DND-41 (cell line): ENCODE results near the gene SSTR3.
A peak's percentile ranks its signal among the peaks of the same experiment; 100 is the strongest.

Experiments used
- ATAC-seq: fragments of 200-7000 bp; cut with Tn5 transposase; 3 replicates; pipeline ENCODE4 v1.9.1; 2021; ENCODE audit warnings: low read depth; ENCODE audit not compliant: insufficient read depth
- DNase-seq: peaks from one replicate; pipeline ENCODE4 v3.0.0-alpha.2; 2020
- H2AFZ ChIP-seq: 2 replicates; pipeline ENCODE4 v1.6.0; 2012; ENCODE audit warnings: low read depth, low read length
- H3K27ac ChIP-seq: 2 replicates; pipeline ENCODE4 v1.5.1; 2012; ENCODE audit warnings: low read length, inconsistent platforms
- H3K27me3 ChIP-seq: fragments of 200-600 bp; sonication (generic); 2 replicates; pipeline ENCODE4 v1.6.0; 2012; ENCODE audit warnings: low read length, mild to moderate bottlenecking, inconsistent platforms; ENCODE audit not compliant: insufficient read depth, poor library complexity
- H3K36me3 ChIP-seq: 2 replicates; pipeline ENCODE4 v1.5.1; 2012; ENCODE audit warnings: low read length, inconsistent platforms; ENCODE audit not compliant: insufficient read depth
- H3K4me1 ChIP-seq: 2 replicates; pipeline ENCODE4 v1.5.1; 2012; ENCODE audit warnings: mild to moderate bottlenecking, low read length; ENCODE audit not compliant: insufficient read depth
- H3K4me2 ChIP-seq: 2 replicates; pipeline ENCODE4 v1.6.0; 2012; ENCODE audit warnings: mild to moderate bottlenecking, moderate library complexity, low read length, inconsistent platforms; ENCODE audit not compliant: insufficient read depth
- H3K4me3 ChIP-seq, 2 experiments: fragments of 200-600 bp in 1 of 2; shearing (Covaris generic) in 1 of 2; 2 replicates each; pipeline ENCODE4 v1.5.1; 2012 to 2016; ENCODE audit warnings: inconsistent platforms in 2 of 2, low read length in 2 of 2, mild to moderate bottlenecking in 2 of 2, low read depth in 1 of 2, moderate library complexity in 1 of 2
- H3K79me2 ChIP-seq: 2 replicates; pipeline ENCODE4 v1.6.0; 2012; ENCODE audit warnings: low read length, inconsistent platforms; ENCODE audit not compliant: insufficient read depth
- H3K9ac ChIP-seq: 2 replicates; pipeline ENCODE4 v1.6.0; 2012; ENCODE audit warnings: low read depth, mild to moderate bottlenecking, inconsistent platforms, low read length, moderate library complexity
- H3K9me3 ChIP-seq: 2 replicates; pipeline ENCODE4 v1.5.1; 2012; ENCODE audit warnings: low read length, moderate library complexity, mild to moderate bottlenecking, inconsistent platforms; ENCODE audit not compliant: insufficient read depth, severe bottlenecking
- H4K20me1 ChIP-seq: 2 replicates; pipeline ENCODE4 v1.6.0; 2012; ENCODE audit warnings: low read length; ENCODE audit not compliant: insufficient read depth
- EZH2 ChIP-seq: IDR thresholded peaks from 3 replicates; pipeline ENCODE4 v1.6.1; 2012; ENCODE audit warnings: borderline replicate concordance, low read depth, mild to moderate bottlenecking, moderate library complexity, low read length, inconsistent platforms; ENCODE audit not compliant: severe bottlenecking
- TF ChIP-seq, protein P1 (sequence below): IDR thresholded peaks from 2 replicates; pipeline ENCODE4 v1.5.1; 2012; ENCODE audit warnings: borderline replicate concordance, low read length, moderate library complexity, mild to moderate bottlenecking; ENCODE audit not compliant: poor library complexity, severe bottlenecking; ENCODE audit errors: extremely low read depth

Gene SSTR3

DNA sequence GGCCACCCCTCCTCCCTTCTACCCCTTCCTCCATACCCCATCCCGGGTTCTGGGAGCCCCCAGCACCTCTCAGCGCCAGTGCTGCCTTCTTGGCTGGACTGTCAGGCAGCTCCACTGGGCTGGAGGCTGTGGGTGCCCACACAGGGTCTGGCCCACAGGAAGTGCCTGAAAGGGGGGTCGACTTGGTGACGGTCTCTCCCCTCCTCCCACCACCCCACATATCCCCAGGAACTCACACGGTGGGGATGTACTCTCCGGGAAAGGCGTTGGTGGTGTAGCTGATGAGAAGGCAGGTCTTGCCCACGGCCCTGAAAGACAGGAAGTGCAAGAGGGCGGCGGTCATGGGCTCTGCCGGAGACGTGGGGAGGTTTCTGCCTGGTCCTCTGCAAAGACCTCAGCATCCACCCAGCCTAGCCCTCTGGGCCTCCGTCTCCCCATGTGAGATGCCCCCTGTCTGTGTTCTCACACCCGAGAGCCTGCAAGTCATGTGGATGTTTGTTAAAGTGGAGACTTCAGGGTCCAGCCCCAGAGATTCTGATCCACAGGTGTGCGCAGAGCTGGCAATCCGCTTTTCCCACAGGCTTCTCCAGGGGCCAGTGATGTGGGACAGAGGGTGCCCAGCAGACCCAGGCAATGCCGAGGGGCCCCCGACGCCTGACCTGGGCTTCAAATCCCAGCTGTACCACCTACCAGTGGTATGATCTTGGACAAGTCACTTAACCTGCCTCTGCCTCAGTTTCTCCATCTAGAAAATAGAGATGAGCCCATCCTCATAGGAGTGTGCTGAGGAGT, 29.3 kb upstream of the SSTR3 start:
- TF ChIP-seq EZH2 = no peak
- TF ChIP-seq, protein P1, sequence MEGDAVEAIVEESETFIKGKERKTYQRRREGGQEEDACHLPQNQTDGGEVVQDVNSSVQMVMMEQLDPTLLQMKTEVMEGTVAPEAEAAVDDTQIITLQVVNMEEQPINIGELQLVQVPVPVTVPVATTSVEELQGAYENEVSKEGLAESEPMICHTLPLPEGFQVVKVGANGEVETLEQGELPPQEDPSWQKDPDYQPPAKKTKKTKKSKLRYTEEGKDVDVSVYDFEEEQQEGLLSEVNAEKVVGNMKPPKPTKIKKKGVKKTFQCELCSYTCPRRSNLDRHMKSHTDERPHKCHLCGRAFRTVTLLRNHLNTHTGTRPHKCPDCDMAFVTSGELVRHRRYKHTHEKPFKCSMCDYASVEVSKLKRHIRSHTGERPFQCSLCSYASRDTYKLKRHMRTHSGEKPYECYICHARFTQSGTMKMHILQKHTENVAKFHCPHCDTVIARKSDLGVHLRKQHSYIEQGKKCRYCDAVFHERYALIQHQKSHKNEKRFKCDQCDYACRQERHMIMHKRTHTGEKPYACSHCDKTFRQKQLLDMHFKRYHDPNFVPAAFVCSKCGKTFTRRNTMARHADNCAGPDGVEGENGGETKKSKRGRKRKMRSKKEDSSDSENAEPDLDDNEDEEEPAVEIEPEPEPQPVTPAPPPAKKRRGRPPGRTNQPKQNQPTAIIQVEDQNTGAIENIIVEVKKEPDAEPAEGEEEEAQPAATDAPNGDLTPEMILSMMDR = no peak
- H4K20me1 ChIP-seq = peaks cover 52% of the 10 kb centered on the region
- H3K79me2 ChIP-seq = peaks cover 69% of the 10 kb centered on the region
- peak overlapping the region; percentile 94 for H3K27ac ChIP-seq
- ATAC-seq (no peak), DNase-seq (no peak)
- peaks cover 66% of the 10 kb centered on the region for H3K4me1 ChIP-seq
- peaks cover 52% of the 10 kb centered on the region for H3K36me3 ChIP-seq
- H3K9ac ChIP-seq = peak overlapping the region; percentile 79
- no peaks in the 10 kb centered on the region for H3K27me3 ChIP-seq
- H2AFZ ChIP-seq = no peak overlapping the region
- no peaks in the 10 kb centered on the region for H3K9me3 ChIP-seq
- H3K4me2 ChIP-seq = peak overlapping the region; percentile 87
- peak overlapping the region in 1 of 2 experiments; percentile 85; a peak in 2 of 4 replicates for H3K4me3 ChIP-seq

DNA sequence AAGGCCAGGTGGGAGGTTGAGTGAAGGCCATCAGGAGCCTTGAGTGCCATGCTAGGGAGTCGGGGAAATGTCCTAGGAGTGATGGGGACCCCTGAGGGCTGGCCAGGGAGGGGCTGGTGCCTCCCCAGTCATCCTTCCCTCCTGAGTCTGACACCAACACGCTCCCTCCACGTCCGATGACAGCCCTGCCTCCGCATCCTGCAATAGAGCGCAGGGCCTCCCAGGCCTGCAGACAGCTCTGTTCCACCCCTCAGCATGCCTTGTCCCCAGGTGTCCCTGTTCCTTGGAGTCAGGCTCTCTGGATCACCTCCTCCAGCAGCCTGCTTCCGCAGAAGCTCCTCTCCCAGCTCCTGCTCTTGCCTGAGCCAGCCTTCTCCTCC, 28.7 kb upstream of the SSTR3 start:
- H3K4me2 ChIP-seq = peak overlapping the region; percentile 87; the same call in 1 of the 2 replicates
- H3K27ac ChIP-seq = peak overlapping the region; percentile 94
- peak overlapping the region; percentile 79; the same call in 1 of the 2 replicates for H3K9ac ChIP-seq
- H2AFZ ChIP-seq = no peak overlapping the region
- H3K9me3 ChIP-seq = no peaks in the 10 kb centered on the region
- peaks cover 58% of the 10 kb centered on the region for H3K36me3 ChIP-seq
- TF ChIP-seq, protein P1 = no peak
- TF ChIP-seq EZH2 = no peak
- peaks cover 58% of the 10 kb centered on the region for H4K20me1 ChIP-seq
- H3K4me3 ChIP-seq = no peak overlapping the region
- H3K4me1 ChIP-seq = peaks cover 66% of the 10 kb centered on the region
- no peaks in the 10 kb centered on the region for H3K27me3 ChIP-seq
- no peak for ATAC-seq
- peaks cover 75% of the 10 kb centered on the region for H3K79me2 ChIP-seq
- no peak for DNase-seq

DNA sequence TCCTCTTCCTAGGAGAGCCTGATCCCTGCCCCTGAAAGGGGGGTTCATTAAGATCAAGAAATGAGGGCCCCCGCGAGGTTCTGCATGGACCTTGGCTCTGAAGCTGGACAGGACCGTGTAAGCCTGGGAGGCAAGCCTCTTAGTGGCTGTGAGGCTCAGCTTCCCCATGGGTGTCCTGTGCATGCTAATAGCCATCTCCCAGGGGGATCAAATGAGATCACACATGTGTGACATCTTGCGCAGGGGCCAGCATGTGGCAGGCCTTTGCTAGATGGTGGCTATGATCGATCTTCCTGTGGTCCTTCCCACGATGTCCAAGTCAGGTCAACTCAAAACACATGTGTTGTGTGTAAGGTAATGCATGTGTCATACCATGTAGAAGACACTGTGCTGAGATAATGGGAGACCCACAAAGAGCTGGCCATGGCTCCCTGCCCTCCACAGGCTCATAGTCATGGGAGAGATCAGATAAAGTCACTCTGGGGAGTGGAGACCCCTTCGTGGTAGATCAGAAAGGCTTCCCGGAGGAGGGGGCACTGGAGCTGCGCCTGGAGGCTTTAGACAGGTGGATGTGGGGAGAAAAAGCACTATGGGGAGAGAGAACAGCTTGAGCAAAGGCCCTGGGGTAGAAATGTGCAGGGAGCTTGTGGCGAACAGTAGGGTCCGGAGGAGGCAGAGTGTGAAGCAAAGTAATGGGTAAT, 28.1 kb upstream of the SSTR3 start:
- no peak for TF ChIP-seq EZH2
- TF ChIP-seq, protein P1 = no peak
- Histone ChIP-seq H2AFZ (no peak overlapping the region), H3K4me3 (no peak overlapping the region), H3K36me3 (peaks cover 64% of the 10 kb centered on the region), H3K79me2 (peaks cover 80% of the 10 kb centered on the region), H3K9me3 (no peaks in the 10 kb centered on the region), H3K27ac (peak overlapping the region; percentile 94; the same call in 1 of the 2 replicates), H3K27me3 (no peaks in the 10 kb centered on the region), H3K9ac (no peak overlapping the region; the same call in 1 of the 2 replicates), H3K4me2 (no peak overlapping the region), H3K4me1 (peaks cover 70% of the 10 kb centered on the region), H4K20me1 (peaks cover 63% of the 10 kb centered on the region)
- DNase-seq (no peak), ATAC-seq (no peak)
